CD4-positive, CD25-positive, alpha-beta regulatory T cell (primary cell): ENCODE data around the gene RNF168. TPM values are rescaled to one million over a fixed set of nuclear protein-coding genes. Genes with fewer than 3 reads are reported as not detected.
"Not testable (repeated sequence)": the region's sequence is repeated elsewhere in the genome, so short reads cannot be mapped to it uniquely, and the experiment has no call there.

ENCODE experiments used
- ATAC-seq, 2 donors: fragments of 150-1000 bp; cut with Tn5 transposase; one replicate each; pipeline ENCODE4 v1.10.0; 2021; ENCODE audit warnings: low read depth in 2 of 2, moderate number of reproducible peaks in 2 of 2, moderate library complexity in 1 of 2
- DNase-seq, 3 donors: peaks; one replicate each; pipeline versions ENCODE4 v3.0.0 to v3.0.0-alpha.2; 2012 to 2022; ENCODE audit warnings: mixed read lengths in 1 of 3
- H3K27ac ChIP-seq: one replicate; pipeline ENCODE4 v1.7.0; 2013; ENCODE audit warnings: mild to moderate bottlenecking, low read length; ENCODE audit not compliant: insufficient read depth, poor library complexity, severe bottlenecking
- H3K27me3 ChIP-seq: one replicate; pipeline ENCODE4 v1.7.0; 2013; ENCODE audit warnings: low read length; ENCODE audit not compliant: control insufficient read depth, insufficient read depth
- H3K36me3 ChIP-seq: one replicate; pipeline ENCODE4 v1.7.0; 2013; ENCODE audit warnings: mild to moderate bottlenecking, low read length, moderate library complexity; ENCODE audit not compliant: control insufficient read depth, insufficient read depth
- H3K4me1 ChIP-seq: 2 replicates; pipeline ENCODE4 v1.7.0; 2013; ENCODE audit warnings: mild to moderate bottlenecking, low read length; ENCODE audit not compliant: insufficient read depth, control insufficient read depth, poor library complexity, severe bottlenecking
- H3K4me3 ChIP-seq: one replicate; pipeline ENCODE4 v1.7.0; 2013; ENCODE audit warnings: low read depth, mild to moderate bottlenecking, low read length, moderate library complexity
- H3K9me3 ChIP-seq, 2 experiments: 1 replicate in 1 of 2; 2 replicates in 1 of 2; pipeline ENCODE4 v1.7.0; 2013; ENCODE audit warnings: low read length in 2 of 2, mild to moderate bottlenecking in 1 of 2, moderate library complexity in 1 of 2; ENCODE audit not compliant: control insufficient read depth in 2 of 2
- H3K27ac Mint-ChIP-seq, 3 donors: one replicate each; pipeline ENCODE4 v1.8.0; 2020 to 2022; ENCODE audit warnings: mild to moderate bottlenecking in 3 of 3, mixed read lengths in 3 of 3, moderate library complexity in 2 of 3
- H3K27me3 Mint-ChIP-seq: one replicate; pipeline ENCODE4 v1.8.0; 2022; ENCODE audit warnings: mild to moderate bottlenecking, mixed read lengths
- H3K36me3 Mint-ChIP-seq: one replicate; pipeline ENCODE4 v1.8.0; 2020; ENCODE audit warnings: mixed read lengths
- H3K4me1 Mint-ChIP-seq, 4 donors: one replicate each; pipeline ENCODE4 v1.8.0; 2020 to 2022; ENCODE audit warnings: mixed read lengths in 4 of 4, mild to moderate bottlenecking in 1 of 4
- H3K4me3 Mint-ChIP-seq, 4 donors: one replicate each; pipeline ENCODE4 v1.8.0; 2020 to 2022; ENCODE audit warnings: mild to moderate bottlenecking in 4 of 4, mixed read lengths in 4 of 4, moderate library complexity in 3 of 4
- H3K9me3 Mint-ChIP-seq, 7 donors: one replicate each; pipeline ENCODE4 v1.8.0; 2020 to 2022; ENCODE audit warnings: mixed read lengths in 7 of 7, mild to moderate bottlenecking in 3 of 7, moderate library complexity in 2 of 7
- polyA plus RNA-seq, 4 donors: library from polyadenylated mRNA; unstranded; fragments of 300-500 nt; fragmentation: Illumina TruSeq; gene quantifications; one replicate each; pipeline ENCODE4 v1.2.3, GENCODE V29; 2021
- total RNA-seq: library from RNA; stranded (reverse); gene quantifications from one replicate; pipeline ENCODE4 v1.2.3, GENCODE V29; 2022

The RNF168 gene
- total RNA-seq (29.5 TPM), polyA plus RNA-seq (10 to 100 TPM in 1 of 4 donors, 1 to 10 TPM in 3; 8.3 to 10.5 (median 8.6) TPM)

GRCh38 chr3:196503196-196504076, at the start of gene RNF168:
TSS of gene RNF168 (minus strand) at chr3:196503768. CDS start at chr3:196503173, 595 bp downstream.
- peaks cover 0 to 3% of the 10 kb centered on the region in 2 experiments for H3K9me3 ChIP-seq
- peak within 1 kb of the TSS; percentile 99 for H3K4me3 ChIP-seq
- H3K4me3 Mint-ChIP-seq, result peak within 1 kb of the TSS; percentile 95 to 100 (median 98)
- peaks cover 0 to 9% (median 4%) of the 10 kb centered on the region in 7 donors for H3K9me3 Mint-ChIP-seq
- H3K27me3 ChIP-seq, result peaks cover 2% of the 10 kb centered on the region
- peaks cover 26 to 37% (median 29%) of the 10 kb centered on the region in 4 donors for H3K4me1 Mint-ChIP-seq
- H3K36me3 Mint-ChIP-seq, result peaks cover 13% of the 10 kb centered on the region
- peak within 1 kb of the TSS; percentile 76 for H3K27ac ChIP-seq
- DNase-seq (peak; percentile 79 to 97 (median 87)), ATAC-seq (peak; percentile 79 to 84)
- peaks cover 7% of the 10 kb centered on the region for H3K36me3 ChIP-seq
- peaks cover 43% of the 10 kb centered on the region for H3K4me1 ChIP-seq
- peak within 1 kb of the TSS; percentile 96 to 99 (median 99) for H3K27ac Mint-ChIP-seq
- H3K27me3 Mint-ChIP-seq, result peaks cover 6% of the 10 kb centered on the region

- Mint-ChIP-seq H3K27ac (no peak overlapping the region), H3K9me3 (peaks cover 2 to 17% (median 5%) of the 10 kb centered on the region in 7 donors), H3K36me3 (peaks cover 25% of the 10 kb centered on the region), H3K4me3 (no peak overlapping the region), H3K27me3 (no peaks in the 10 kb centered on the region), H3K4me1 (peaks cover 0 to 12% (median 8%) of the 10 kb centered on the region in 4 donors)
- ATAC-seq (no peak), DNase-seq (no peak)
- Histone ChIP-seq H3K36me3 (peaks cover 6% of the 10 kb centered on the region), H3K27ac (no peak overlapping the region), H3K4me1 (no peaks in the 10 kb centered on the region), H3K9me3 (peaks cover 2 to 14% of the 10 kb centered on the region in 2 experiments), H3K4me3 (no peak overlapping the region), H3K27me3 (no peaks in the 10 kb centered on the region)
Measured at GRCh38 chr3:196552253-196552652, 48.7 kb upstream of the RNF168 start.

- not testable (repeated sequence) for H3K4me1 Mint-ChIP-seq, ATAC-seq, H3K27me3 Mint-ChIP-seq, H3K27me3 ChIP-seq, H3K36me3 ChIP-seq, H3K4me1 ChIP-seq, H3K27ac ChIP-seq, DNase-seq, H3K4me3 Mint-ChIP-seq, H3K27ac Mint-ChIP-seq, H3K4me3 ChIP-seq
- H3K9me3 ChIP-seq, result peaks cover 2 to 14% of the 10 kb centered on the region in 2 experiments
- peaks cover 2 to 17% (median 5%) of the 10 kb centered on the region in 7 donors for H3K9me3 Mint-ChIP-seq
- peaks cover 15% of the 10 kb centered on the region for H3K36me3 Mint-ChIP-seq
Measured at GRCh38 chr3:196550172-196550571, 46.6 kb upstream of the RNF168 start.

GRCh38 chr3:196549312-196549711, 45.7 kb upstream of the RNF168 start:
- H3K36me3 ChIP-seq, H3K4me3 Mint-ChIP-seq, DNase-seq, H3K4me1 ChIP-seq, H3K27ac Mint-ChIP-seq, H3K4me3 ChIP-seq, H3K27ac ChIP-seq, ATAC-seq, H3K4me1 Mint-ChIP-seq, H3K27me3 ChIP-seq, H3K27me3 Mint-ChIP-seq: not testable (repeated sequence)
- peaks cover 11% of the 10 kb centered on the region for H3K36me3 Mint-ChIP-seq
- H3K9me3 Mint-ChIP-seq, result peaks cover 2 to 17% (median 5%) of the 10 kb centered on the region in 7 donors
- H3K9me3 ChIP-seq, result peaks cover 2 to 14% of the 10 kb centered on the region in 2 experiments

GRCh38 chr3:196547067-196547466, 43.5 kb upstream of the RNF168 start:
- Histone ChIP-seq H3K27me3 (no peaks in the 10 kb centered on the region), H3K4me3 (no peak overlapping the region), H3K4me1 (no peaks in the 10 kb centered on the region), H3K36me3 (no peaks in the 10 kb centered on the region), H3K27ac (no peak overlapping the region), H3K9me3 (peaks cover 2 to 14% of the 10 kb centered on the region in 2 experiments)
- ATAC-seq, result no peak
- H3K4me3 Mint-ChIP-seq, result no peak overlapping the region
- H3K27ac Mint-ChIP-seq, result no peak overlapping the region
- peaks cover 7% of the 10 kb centered on the region for H3K27me3 Mint-ChIP-seq
- H3K9me3 Mint-ChIP-seq, result peaks cover 2 to 17% (median 5%) of the 10 kb centered on the region in 7 donors
- H3K36me3 Mint-ChIP-seq, result peaks cover 5% of the 10 kb centered on the region
- H3K4me1 Mint-ChIP-seq, result no peaks in the 10 kb centered on the region
- no peak for DNase-seq

- H3K36me3 Mint-ChIP-seq, result peaks cover 5% of the 10 kb centered on the region
- H3K9me3 Mint-ChIP-seq, result peaks cover 2 to 17% (median 5%) of the 10 kb centered on the region in 7 donors
- ATAC-seq (no peak), DNase-seq (no peak)
- Histone ChIP-seq H3K27me3 (no peaks in the 10 kb centered on the region), H3K36me3 (no peaks in the 10 kb centered on the region), H3K9me3 (peaks cover 2 to 14% of the 10 kb centered on the region in 2 experiments), H3K4me1 (no peaks in the 10 kb centered on the region), H3K27ac (no peak overlapping the region), H3K4me3 (no peak overlapping the region)
- H3K27ac Mint-ChIP-seq, result no peak overlapping the region
- H3K4me1 Mint-ChIP-seq, result no peaks in the 10 kb centered on the region
- H3K27me3 Mint-ChIP-seq, result peaks cover 7% of the 10 kb centered on the region
- H3K4me3 Mint-ChIP-seq, result no peak overlapping the region
Measured at GRCh38 chr3:196546537-196546936, 43.0 kb upstream of the RNF168 start.

GRCh38 chr3:196544491-196544992, 41.0 kb upstream of the RNF168 start:
- Mint-ChIP-seq H3K27me3 (peaks cover 7% of the 10 kb centered on the region), H3K4me1 (no peaks in the 10 kb centered on the region), H3K9me3 (peaks cover 0 to 10% (median 5%) of the 10 kb centered on the region in 7 donors), H3K27ac (no peak overlapping the region), H3K4me3 (no peak overlapping the region), H3K36me3 (peaks cover 5% of the 10 kb centered on the region)
- ATAC-seq, result no peak
- no peaks in the 10 kb centered on the region for H3K36me3 ChIP-seq
- peaks cover 2 to 7% of the 10 kb centered on the region in 2 experiments for H3K9me3 ChIP-seq
- H3K27me3 ChIP-seq, result no peaks in the 10 kb centered on the region
- no peaks in the 10 kb centered on the region for H3K4me1 ChIP-seq
- H3K27ac ChIP-seq, result no peak overlapping the region
- DNase-seq, result no peak
- H3K4me3 ChIP-seq, result no peak overlapping the region
